HG03575 (cell line): ENCODE data around the gene RARS1.

Experiments
- ATAC-seq: cut with Tn5 transposase; IDR thresholded peaks from one replicate; pipeline ENCODE4 v1.9.1; 2021; ENCODE audit not compliant: unreplicated experiment, insufficient number of reproducible peaks, low FRiP score; ENCODE audit errors: extremely low read depth

The RARS1 gene

DNA sequence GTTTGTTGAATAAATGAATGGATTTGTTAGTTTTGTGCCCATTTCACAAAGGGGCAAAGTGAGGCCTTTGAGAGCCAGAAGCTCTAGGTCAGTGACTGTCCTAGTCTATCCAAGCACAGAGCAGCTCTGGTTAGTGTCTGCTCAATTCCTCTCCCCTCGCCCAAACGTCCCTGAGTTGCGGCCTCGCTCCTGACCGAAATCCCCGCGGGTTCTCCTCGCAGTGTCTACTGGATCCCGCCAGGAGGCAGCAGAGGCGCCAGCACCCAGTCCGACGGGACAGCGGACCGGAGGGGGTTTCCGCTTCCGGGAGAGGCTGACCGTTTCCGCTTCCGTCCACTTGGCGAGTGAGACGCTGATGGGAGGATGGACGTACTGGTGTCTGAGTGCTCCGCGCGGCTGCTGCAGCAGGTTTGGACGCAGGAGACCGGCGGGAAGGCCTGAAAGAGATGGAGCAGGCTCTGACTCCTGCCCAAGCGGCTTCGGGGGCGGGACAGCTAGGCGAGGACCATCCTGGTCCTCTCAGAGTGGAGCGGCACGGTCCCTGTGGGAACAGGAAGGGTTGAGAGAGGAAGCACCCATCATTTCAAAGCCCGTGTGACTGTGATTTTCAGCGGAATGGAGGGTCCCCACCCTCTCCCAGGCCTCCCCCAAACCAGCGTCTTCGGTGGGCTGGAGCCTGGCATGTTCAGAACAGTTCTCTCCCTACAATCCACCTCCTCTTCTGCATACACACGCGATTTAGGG lies at the start of gene RARS1:
Gene RARS1 (plus strand): TSS at position 336 of the 744 bp plus-strand sequence. CDS start 28 bp downstream, at position 364.
- ATAC-seq, result peak; percentile 27

GRCh38 chr5:168438349-168438748 lies 47.9 kb upstream of the RARS1 start:
- no peak for ATAC-seq

DNA sequence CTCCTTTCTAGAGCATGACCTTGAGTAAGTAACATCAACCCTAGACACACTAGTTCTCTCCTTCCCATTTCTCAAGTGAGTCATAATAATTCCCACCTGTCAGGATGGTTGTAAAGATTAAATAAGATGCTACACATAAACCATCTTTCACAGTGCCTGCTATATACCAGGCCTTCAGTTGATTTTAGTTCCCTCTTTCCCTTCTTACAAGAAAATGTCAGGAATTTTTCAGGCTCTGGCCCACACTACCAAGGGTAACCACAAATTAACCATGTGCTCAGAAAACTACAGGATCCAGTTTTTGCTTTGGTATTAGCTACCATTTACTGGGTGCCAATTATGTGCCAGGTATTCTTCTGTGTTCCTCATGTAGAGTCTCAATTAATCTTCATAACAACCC lies 42.7 kb upstream of the RARS1 start:
- ATAC-seq, result no peak

DNA sequence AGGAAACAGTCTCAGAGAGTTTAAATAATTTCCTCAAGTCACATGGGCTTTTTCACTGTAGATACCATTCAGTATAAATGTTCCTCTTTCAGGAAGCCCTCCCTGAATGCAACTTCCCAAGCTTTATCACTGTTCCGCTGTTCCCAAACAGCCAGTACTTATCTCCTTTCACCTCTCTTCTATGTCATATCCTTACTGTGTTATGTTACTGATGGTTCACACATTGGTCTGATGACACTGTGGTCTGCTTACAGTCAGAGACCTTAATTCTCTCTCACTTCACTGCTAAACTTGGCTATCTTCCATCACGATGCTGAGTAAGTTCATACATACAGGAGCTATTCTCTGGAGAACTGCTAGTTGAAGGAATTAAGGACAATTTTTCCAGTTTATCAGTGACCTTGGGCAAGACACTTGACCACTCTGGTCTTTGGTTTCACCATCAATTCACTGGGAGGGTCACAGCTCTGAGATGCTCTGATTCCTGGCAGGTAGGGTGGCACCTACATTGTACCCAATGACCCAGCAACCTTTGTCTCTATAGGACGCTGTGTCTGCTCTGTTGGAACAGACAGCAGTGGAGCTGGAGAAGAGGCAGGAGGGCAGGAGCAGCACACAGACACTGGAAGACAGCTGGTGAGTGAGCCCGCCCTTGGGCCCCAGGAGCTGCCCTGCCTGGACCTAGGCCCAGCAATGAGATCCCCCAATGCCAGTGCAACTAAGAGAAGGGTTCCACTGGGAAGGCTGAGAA lies 42.1 kb upstream of the RARS1 start:
- ATAC-seq, result no peak

DNA sequence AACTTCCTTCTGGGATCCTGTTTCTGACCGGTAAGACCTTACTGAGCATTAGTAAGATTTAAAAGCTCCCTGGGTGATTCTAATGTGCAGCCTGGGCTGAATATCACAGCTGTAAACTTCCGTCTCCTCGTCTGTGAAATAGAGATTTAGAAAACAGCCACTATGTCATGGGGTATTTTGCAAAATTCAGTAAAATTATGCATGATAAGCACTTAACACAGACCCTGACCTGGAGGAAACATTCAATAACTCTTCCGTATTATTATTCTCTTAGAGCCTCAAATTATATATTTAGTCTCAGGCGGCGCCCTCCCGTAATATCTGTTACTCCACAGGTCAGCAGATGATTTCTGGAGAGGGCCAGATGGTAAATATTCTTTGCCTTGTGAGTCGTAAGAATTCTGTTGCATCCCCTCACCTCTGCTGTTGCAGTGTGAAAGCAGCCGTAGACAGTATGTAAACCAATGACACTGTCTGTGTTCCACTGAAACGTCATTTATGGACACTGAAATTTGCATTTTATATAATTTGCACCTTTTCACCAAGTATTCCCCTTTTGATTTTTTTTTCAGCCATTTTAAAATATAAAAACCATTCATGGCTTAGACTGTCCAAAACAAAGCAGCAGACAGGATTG lies 39.2 kb upstream of the RARS1 start:
- no peak for ATAC-seq

DNA sequence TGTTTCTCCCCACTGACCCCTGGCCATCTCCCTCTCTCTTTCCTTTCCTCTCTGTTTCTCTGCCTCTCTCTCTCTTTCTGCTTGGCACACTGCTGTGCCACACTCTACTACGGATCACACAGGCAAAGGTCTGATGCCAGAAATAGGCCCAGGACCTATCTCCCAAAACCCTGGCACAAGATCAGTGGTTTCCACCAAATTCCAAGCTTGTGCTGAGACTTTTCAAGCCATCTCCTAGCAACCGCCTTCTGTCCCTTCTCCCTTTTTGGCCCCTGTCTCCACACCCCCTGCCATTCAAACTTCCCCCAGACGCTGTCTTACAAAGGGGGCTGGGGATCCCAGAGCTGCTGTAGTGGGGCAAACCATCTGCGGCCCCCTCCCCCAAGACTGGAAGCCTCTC lies 38.5 kb upstream of the RARS1 start:
- no peak for ATAC-seq

GRCh38 chr5:168449166-168449565 lies 37.1 kb upstream of the RARS1 start:
- ATAC-seq, result no peak

GRCh38 chr5:168451565-168451964 lies 34.7 kb upstream of the RARS1 start:
- no peak for ATAC-seq

- ATAC-seq, result no peak
Measured at GRCh38 chr5:168455201-168455600, 31.1 kb upstream of the RARS1 start.

DNA sequence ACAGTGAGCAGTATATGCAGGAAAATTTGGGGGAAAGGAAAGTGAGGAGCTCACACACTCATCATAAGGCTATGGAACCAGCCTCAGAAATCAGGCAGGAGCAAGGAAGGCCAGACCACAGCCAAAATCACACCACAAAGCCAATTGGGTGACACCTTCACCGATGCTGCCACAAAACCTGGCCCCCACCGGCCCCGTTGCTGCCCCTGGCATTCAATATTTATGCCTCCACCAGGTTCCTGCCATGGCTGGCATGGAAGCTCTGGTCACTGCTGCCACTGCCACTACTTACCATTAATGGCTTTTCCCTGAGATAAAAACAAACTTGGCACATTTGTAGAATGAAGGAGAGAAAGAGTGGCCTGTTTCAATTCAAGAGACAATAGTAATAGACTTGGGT lies 28.7 kb upstream of the RARS1 start:
- no peak for ATAC-seq

DNA sequence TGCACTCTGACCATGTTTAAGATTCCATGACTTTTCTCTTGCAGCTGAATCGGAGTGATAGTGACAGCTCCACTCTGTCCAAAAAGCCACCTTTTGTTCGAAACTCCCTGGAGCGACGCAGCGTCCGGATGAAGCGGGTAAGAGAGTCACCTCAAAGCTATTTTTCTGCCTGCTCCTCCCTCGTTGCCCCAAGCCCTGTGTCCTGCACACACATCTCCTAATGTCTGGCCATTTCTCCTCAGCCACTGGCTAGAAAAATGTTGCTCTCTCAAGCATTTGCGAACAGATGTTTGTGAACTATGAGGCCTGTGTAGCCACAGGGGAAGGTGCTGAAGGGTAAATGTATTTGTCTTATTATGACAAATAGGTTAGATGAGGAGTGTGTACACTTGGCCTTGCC lies 25.7 kb upstream of the RARS1 start:
- no peak for ATAC-seq

- no peak for ATAC-seq
Measured at GRCh38 chr5:168463081-168463480, 23.2 kb upstream of the RARS1 start.

DNA sequence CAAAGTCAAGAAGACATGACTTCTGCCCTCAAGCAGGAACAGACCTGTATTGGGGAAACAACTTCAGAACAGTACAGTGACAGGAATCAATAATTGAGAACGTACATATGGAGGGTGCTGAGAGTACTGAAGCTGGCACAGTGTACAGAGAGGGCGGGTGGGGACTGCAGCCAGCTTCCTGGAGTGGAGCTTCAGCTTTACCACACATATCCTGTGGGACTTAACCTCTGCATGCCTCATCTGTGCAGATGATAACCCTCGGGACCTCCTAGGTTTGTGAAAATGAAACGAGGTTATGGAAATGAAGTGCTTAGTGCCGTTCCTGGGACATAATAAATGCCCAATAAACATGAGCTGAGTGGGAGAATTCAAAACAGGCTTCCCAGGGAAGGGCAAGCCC lies 22.1 kb upstream of the RARS1 start:
- ATAC-seq, result no peak

DNA sequence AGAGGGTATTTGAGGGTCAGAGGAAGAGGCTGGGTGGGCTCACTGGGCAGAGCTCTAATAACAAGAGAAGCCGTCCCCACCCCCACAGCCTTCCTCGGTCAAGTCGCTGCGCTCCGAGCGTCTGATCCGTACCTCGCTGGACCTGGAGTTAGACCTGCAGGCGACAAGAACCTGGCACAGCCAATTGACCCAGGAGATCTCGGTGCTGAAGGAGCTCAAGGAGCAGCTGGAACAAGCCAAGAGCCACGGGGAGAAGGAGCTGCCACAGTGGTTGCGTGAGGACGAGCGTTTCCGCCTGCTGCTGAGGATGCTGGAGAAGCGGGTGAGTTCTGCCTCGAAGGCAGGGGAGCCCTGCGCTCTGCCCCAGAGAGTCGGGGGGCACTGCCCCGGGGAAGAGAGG lies 21.6 kb upstream of the RARS1 start:
- ATAC-seq, result no peak

- no peak for ATAC-seq
Measured at GRCh38 chr5:168467755-168468330, 18.4 kb upstream of the RARS1 start.

DNA sequence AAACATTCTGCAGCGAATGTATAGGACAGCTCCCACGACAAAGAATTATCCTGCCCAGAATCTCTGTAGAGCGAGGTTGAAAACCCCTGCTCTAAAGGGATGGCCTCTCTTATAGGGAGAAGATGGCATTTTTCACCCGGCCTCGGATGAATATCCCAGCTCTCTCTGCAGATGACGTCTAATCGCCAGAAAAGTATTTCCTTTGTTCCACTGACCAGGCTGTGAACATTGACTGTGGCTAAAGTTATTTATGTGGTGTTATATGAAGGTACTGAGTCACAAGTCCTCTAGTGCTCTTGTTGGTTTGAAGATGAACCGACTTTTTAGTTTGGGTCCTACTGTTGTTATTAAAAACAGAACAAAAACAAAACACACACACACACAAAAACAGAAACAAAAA lies 17.4 kb upstream of the RARS1 start:
- ATAC-seq, result no peak

GRCh38 chr5:168469816-168470215 lies 16.5 kb upstream of the RARS1 start:
- no peak for ATAC-seq

- ATAC-seq, result no peak
Measured at GRCh38 chr5:168471785-168472184, 14.5 kb upstream of the RARS1 start.

DNA sequence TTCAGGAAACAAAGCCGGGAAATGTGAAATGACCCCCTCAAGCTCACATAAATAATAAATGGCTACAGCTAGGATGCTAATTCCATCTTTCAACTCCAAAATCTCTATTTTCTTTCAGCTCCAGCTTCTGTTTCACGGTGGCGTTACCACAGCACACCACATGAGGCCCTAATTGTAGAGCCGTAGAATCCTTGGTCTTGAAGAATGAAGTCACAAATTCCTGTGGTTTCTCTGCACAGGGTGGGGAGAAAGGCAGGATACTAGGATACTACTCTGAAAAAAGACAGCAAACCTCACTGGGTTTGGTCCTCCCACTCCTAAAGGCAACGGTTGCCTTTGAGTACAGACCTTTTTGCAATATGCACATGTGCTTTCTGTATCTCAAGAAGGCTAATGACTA lies 13.9 kb upstream of the RARS1 start:
- no peak for ATAC-seq

GRCh38 chr5:168474319-168474718 lies 12.0 kb upstream of the RARS1 start:
- ATAC-seq, result no peak
